Small intestine (tissue), 7 donors: ENCODE measurements around the gene TECPR2. TPM values are rescaled to one million over a fixed set of nuclear protein-coding genes. Genes with fewer than 3 reads are reported as not detected.
A peak's percentile ranks its signal among the peaks of the same experiment; 100 is the strongest.
"Not testable (repeated sequence)": the region's sequence is repeated elsewhere in the genome, so short reads cannot be mapped to it uniquely, and the experiment has no call there.

Experiments used
- DNase-seq, 2 donors: peaks; one replicate each; pipeline versions ENCODE4 v3.0.0 to v3.0.0-alpha.2; 2013
- FAIRE-seq: peaks from 2 replicates; lab custom pipeline; 2012; peaks lifted over from hg19 to GRCh38; lab: Jason Lieb, UNC
- H3K27ac ChIP-seq, 3 donors: one replicate each; pipeline ENCODE4 v1.5.1; 2013; ENCODE audit warnings: low read length in 2 of 3, mild to moderate bottlenecking in 2 of 3, control low read depth in 1 of 3, inconsistent platforms in 1 of 3, low read depth in 1 of 3, moderate library complexity in 1 of 3
- H3K27me3 ChIP-seq, 3 donors: one replicate each; pipeline ENCODE4 v1.6.1; 2013; ENCODE audit warnings: low read length in 3 of 3, inconsistent platforms in 1 of 3; ENCODE audit not compliant: control insufficient read depth in 3 of 3, insufficient read depth in 3 of 3
- H3K36me3 ChIP-seq, 3 donors: one replicate each; pipeline ENCODE4 v1.6.1; 2013; ENCODE audit warnings: low read length in 3 of 3, inconsistent platforms in 1 of 3, low read depth in 1 of 3, mild to moderate bottlenecking in 1 of 3, moderate library complexity in 1 of 3; ENCODE audit not compliant: control insufficient read depth in 3 of 3, insufficient read depth in 2 of 3
- H3K4me1 ChIP-seq, 3 donors: one replicate each; pipeline ENCODE4 v1.6.1; 2013; ENCODE audit warnings: low read length in 2 of 3, inconsistent platforms in 1 of 3, low read depth in 1 of 3, mild to moderate bottlenecking in 1 of 3, moderate library complexity in 1 of 3; ENCODE audit not compliant: control insufficient read depth in 3 of 3, insufficient read depth in 2 of 3
- H3K4me3 ChIP-seq, 3 donors: one replicate each; pipeline ENCODE4 v1.5.1; 2013; ENCODE audit warnings: low read length in 3 of 3, control low read depth in 1 of 3, inconsistent platforms in 1 of 3, low read depth in 1 of 3, mild to moderate bottlenecking in 1 of 3, moderate library complexity in 1 of 3
- H3K9me3 ChIP-seq, 2 donors: one replicate each; pipeline ENCODE4 v1.6.1; 2013; ENCODE audit warnings: low read depth in 1 of 2, low read length in 1 of 2; ENCODE audit not compliant: control insufficient read depth in 2 of 2, insufficient read depth in 1 of 2
- whole genome bisulfite sequencing, 3 donors: extraction: QIAGEN DNeasy Blood & Tissue Kit; methylation state at CpG; one replicate each; pipeline ENCODE4 v1.1.7; 2013; 5-methylcytosine and 5-hydroxymethylcytosine counted together
- polyA plus RNA-seq, 4 donors: library from polyadenylated mRNA; stranded (reverse) in 3 of 4; unstranded in 1 of 4; fragments of 200-250 nt in 3 of 4; fragments of 120-200 nt in 1 of 4; gene quantifications; one replicate each; pipeline versions ENCODE4 v1.2.1 to v1.2.3, GENCODE V29; 2013
- donor health status: healthy with polysubstance abuse.
- donor health status: control.
- donor health status: control.
- donor health status: Bipolar disorder and iron deficiency.
- donor health status: healthy.

TECPR2 gene
- polyA plus RNA-seq, 4 donors, result 3.2 to 10.6 (median 7.6) TPM

GRCh38 chr14:102544046-102544746, 181.5 kb downstream of the TECPR2 start:
- peaks cover 0 to 54% (median 4%) of the 10 kb centered on the region in 3 donors for H3K4me1 ChIP-seq
- peak overlapping the region; percentile 95 to 98 (median 96) for H3K27ac ChIP-seq
- 13 to 26% (median 19%) methylated on average over 21 to 43 of the region's 43 CpGs for WGBS, 3 donors
- H3K36me3 ChIP-seq, result peaks cover 0 to 4% (median 0%) of the 10 kb centered on the region in 3 donors
- FAIRE-seq, result no peak
- peaks cover 0 to 6% (median 0%) of the 10 kb centered on the region in 3 donors for H3K27me3 ChIP-seq
- peak overlapping the region in 1 of 3 donors; percentile 60 for H3K4me3 ChIP-seq
- peak in 1 of 2 donors; percentile 54 for DNase-seq
- peaks cover 0 to 5% of the 10 kb centered on the region in 2 donors for H3K9me3 ChIP-seq

GRCh38 chr14:102544747-102545460, 182.2 kb downstream of the TECPR2 start:
- H3K4me1 ChIP-seq, result peaks cover 0 to 46% (median 2%) of the 10 kb centered on the region in 3 donors
- peaks cover 0 to 4% (median 0%) of the 10 kb centered on the region in 3 donors for H3K36me3 ChIP-seq
- H3K27me3 ChIP-seq, result peaks cover 0 to 6% (median 0%) of the 10 kb centered on the region in 3 donors
- 5 to 8% (median 7%) methylated on average over 16 to 66 of the region's 66 CpGs for WGBS, 3 donors
- DNase-seq (peak; percentile 93 to 95), FAIRE-seq (no peak)
- H3K27ac ChIP-seq, result peak overlapping the region; percentile 95 to 98 (median 96)
- H3K9me3 ChIP-seq, result peaks cover 0 to 5% of the 10 kb centered on the region in 2 donors
- peak overlapping the region in 2 of 3 donors; percentile 53 to 60 for H3K4me3 ChIP-seq

- peaks cover 0 to 10% (median 0%) of the 10 kb centered on the region in 3 donors for H3K36me3 ChIP-seq
- peak overlapping the region; percentile 95 to 98 (median 96) for H3K27ac ChIP-seq
- no peak for FAIRE-seq
- 25 to 45% (median 41%) methylated on average over 27 to 29 of the region's 29 CpGs for WGBS, 3 donors
- H3K27me3 ChIP-seq, result peaks cover 0 to 6% (median 0%) of the 10 kb centered on the region in 3 donors
- H3K9me3 ChIP-seq, result peaks cover 0 to 5% of the 10 kb centered on the region in 2 donors
- peaks cover 0 to 43% (median 2%) of the 10 kb centered on the region in 3 donors for H3K4me1 ChIP-seq
- peak overlapping the region in 2 of 3 donors; percentile 53 to 60 for H3K4me3 ChIP-seq
- DNase-seq, result peak in 1 of 2 donors; percentile 78
Measured at GRCh38 chr14:102545461-102546265, 182.9 kb downstream of the TECPR2 start.

DNA sequence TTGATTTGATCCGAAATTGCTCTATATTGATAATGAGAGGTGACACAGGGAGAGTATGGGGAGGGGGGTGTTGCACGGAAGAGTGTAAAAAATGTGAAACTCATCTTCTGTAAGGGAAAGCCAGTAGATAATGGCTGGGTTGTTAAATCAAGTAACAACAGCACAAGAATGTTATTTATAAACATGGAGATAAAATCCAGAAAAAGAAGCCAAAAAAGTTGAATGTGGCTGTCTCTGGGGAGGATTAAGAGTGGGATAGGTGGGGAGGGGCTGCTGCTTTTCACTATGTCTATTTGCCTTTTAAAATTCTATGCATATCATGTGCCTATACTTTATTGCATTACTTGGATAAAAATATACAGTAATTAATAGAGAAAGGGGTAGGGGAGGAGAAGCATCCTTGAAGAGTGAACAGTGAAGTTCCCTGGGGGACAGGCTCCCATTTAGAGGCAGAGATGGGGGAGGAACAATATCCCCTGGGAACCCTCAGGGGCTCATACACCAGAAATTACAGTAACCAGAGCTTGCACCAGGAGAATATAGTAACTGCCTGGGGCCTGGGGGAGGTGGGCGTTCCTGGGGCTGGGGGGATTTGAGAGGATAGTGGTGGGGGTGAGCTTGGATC, 186.0 kb downstream of the TECPR2 start:
- WGBS, 3 donors, result 60 to 74% (median 60%) methylated on average over 3 of the region's 3 CpGs
- FAIRE-seq, result no peak

GRCh38 chr14:102550927-102551401, 188.2 kb downstream of the TECPR2 start:
- Histone ChIP-seq H3K4me1 (peaks cover 1 to 56% (median 6%) of the 10 kb centered on the region in 3 donors), H3K36me3 (peaks cover 0 to 34% (median 0%) of the 10 kb centered on the region in 3 donors)
- DNase-seq, H3K27ac ChIP-seq, H3K27me3 ChIP-seq, FAIRE-seq, H3K9me3 ChIP-seq, H3K4me3 ChIP-seq: not testable (repeated sequence)
- WGBS, 3 donors, result 44 to 63% (median 44%) methylated on average over 3 of the region's 3 CpGs

More for the DNA sequence above, 186.0 kb downstream of the TECPR2 start:
- no peak for DNase-seq
- Histone ChIP-seq H3K27me3 (peaks cover 0 to 6% (median 0%) of the 10 kb centered on the region in 3 donors), H3K27ac (peak overlapping the region in 1 of 3 donors; percentile 41), H3K4me1 (peaks cover 1 to 65% (median 6%) of the 10 kb centered on the region in 3 donors), H3K4me3 (no peak overlapping the region), H3K9me3 (peaks cover 0 to 5% of the 10 kb centered on the region in 2 donors), H3K36me3 (peaks cover 0 to 26% (median 0%) of the 10 kb centered on the region in 3 donors)

Other genes with a start within 250 kb of the TECPR2 start
- gene WDR20, start 223.0 kb upstream of the TECPR2 start, polyA plus RNA-seq, result 10 to 100 TPM; 14.6 to 33.1 (median 23.3) TPM
- 10 to 100 TPM in 1 of 4 donors, 1 to 10 TPM in 3; 2.9 to 11.5 (median 4.7) TPM for gene MOK, start 57.8 kb upstream of the TECPR2 start, polyA plus RNA-seq
- gene ZNF839, start 43.2 kb upstream of the TECPR2 start, polyA plus RNA-seq, result 10 to 100 TPM in 2 of 4 donors, 1 to 10 TPM in 2; 7.8 to 21.7 (median 14.3) TPM
- gene CINP, start 51 bp upstream of the TECPR2 start, polyA plus RNA-seq, result 10 to 100 TPM; 30.9 to 39.7 (median 36.1) TPM
- gene ANKRD9, start 146.8 kb downstream of the TECPR2 start, polyA plus RNA-seq, result 10 to 100 TPM; 21.2 to 88.4 (median 43.6) TPM
- 10 to 100 TPM in 3 of 4 donors, 1 to 10 TPM in 1; 9.2 to 22.6 (median 12.3) TPM for gene RCOR1, start 229.7 kb downstream of the TECPR2 start, polyA plus RNA-seq